ENCODE measurements around the gene APOA5.
"Not testable (repeated sequence)": the region's sequence is repeated elsewhere in the genome, so short reads cannot be mapped to it uniquely, and the experiment has no call there.

Gene APOA5

GRCh38 chr11:116771935-116772334, 19.7 kb downstream of the APOA5 start:
- DNase-seq: no peak

- DNase-seq: no peak
Measured at GRCh38 chr11:116762132-116762531, 29.5 kb downstream of the APOA5 start.

GRCh38 chr11:116756044-116756443, 35.6 kb downstream of the APOA5 start:
- not testable (repeated sequence) for DNase-seq

- no peak for DNase-seq
Measured at GRCh38 chr11:116750070-116750718, 41.5 kb downstream of the APOA5 start.

GRCh38 chr11:116742104-116742503, 49.6 kb downstream of the APOA5 start:
- no peak for DNase-seq

GRCh38 chr11:116740741-116741140, 50.9 kb downstream of the APOA5 start:
- DNase-seq: no peak

Measured in midbrain (tissue), 1 donor.